Spleen (tissue), 11 donors: ENCODE results near the gene SF3B1. TPM values are rescaled to one million over a fixed set of nuclear protein-coding genes. Genes with fewer than 3 reads are reported as not detected.
"Not testable (repeated sequence)": the region's sequence is repeated elsewhere in the genome, so short reads cannot be mapped to it uniquely, and the experiment has no call there.

Source experiments
- DNase-seq: peaks from one replicate; pipeline ENCODE4 v3.0.0-alpha.2; 2020
- H3K27ac ChIP-seq, 8 donors: fragments of 200-600 bp; sonication (generic) in 7 of 8; 1 replicate in 4 of 8; 2 replicates in 4 of 8; pipeline versions ENCODE4 v1.5.0 to v1.8.0; 2016 to 2021; ENCODE audit warnings: inconsistent platforms in 4 of 8, mild to moderate bottlenecking in 4 of 8, moderate library complexity in 1 of 8
- H3K27me3 ChIP-seq, 7 donors: fragments of 200-600 bp; sonication (generic) in 6 of 7; replicated peaks in 1 of 7; 1 replicate in 4 of 7; 2 replicates in 3 of 7; pipeline versions ENCODE4 v1.5.0 to v1.8.0; 2016 to 2021; ENCODE audit warnings: inconsistent platforms in 3 of 7, mild to moderate bottlenecking in 1 of 7
- H3K36me3 ChIP-seq, 6 donors: fragments of 200-600 bp; sonication (generic) in 5 of 6; 1 replicate in 4 of 6; 2 replicates in 2 of 6; pipeline versions ENCODE4 v1.5.0 to v1.8.0; 2016 to 2021; ENCODE audit warnings: inconsistent platforms in 2 of 6
- H3K4me1 ChIP-seq, 6 donors: fragments of 200-600 bp; sonication (generic) in 5 of 6; 1 replicate in 3 of 6; 2 replicates in 3 of 6; pipeline versions ENCODE4 v1.5.0 to v1.8.0; 2016 to 2021; ENCODE audit warnings: inconsistent platforms in 3 of 6
- H3K4me3 ChIP-seq, 8 donors: fragments of 200-600 bp; sonication (generic) in 7 of 8; 1 replicate in 4 of 8; 2 replicates in 4 of 8; pipeline versions ENCODE4 v1.5.0 to v1.8.0; 2016 to 2021; ENCODE audit warnings: inconsistent platforms in 4 of 8, mild to moderate bottlenecking in 4 of 8, moderate library complexity in 2 of 8
- H3K9me3 ChIP-seq, 8 donors: fragments of 200-600 bp; sonication (generic) in 7 of 8; 1 replicate in 4 of 8; 2 replicates in 4 of 8; pipeline versions ENCODE4 v1.5.0 to v1.8.0; 2016 to 2021; ENCODE audit warnings: inconsistent platforms in 4 of 8
- POLR2A ChIP-seq, 3 donors: fragments of 450-650 bp; IDR thresholded peaks; one replicate each; pipeline ENCODE4 v1.5.1; 2017; ENCODE audit warnings: antibody characterized with exemption in 3 of 3, mild to moderate bottlenecking in 1 of 3
- POLR2AphosphoS5 ChIP-seq, 3 donors: sonication (generic); formaldehyde crosslinking; IDR thresholded peaks; one replicate each; pipeline ENCODE4 v1.5.1; 2017; ENCODE audit warnings: antibody characterized with exemption in 3 of 3
- WGBS, 5 donors: extraction: QIAGEN DNeasy Blood & Tissue Kit in 3 of 5; methylation state at CpG; one replicate each; pipeline versions ENCODE4 v1.1.5 to v1.1.7; 2013 to 2018; 5-methylcytosine and 5-hydroxymethylcytosine counted together
- intact Hi-C: fragments of 100-400 bp; cut with DNase I; formaldehyde crosslinking; loops from one replicate; pipeline ENCODE4 v1.15.0; 2023; ENCODE audit warnings: low total_unique reads
- polyA plus RNA-seq, 3 donors: library from polyadenylated mRNA; stranded (reverse); fragments of 200-250 nt; gene quantifications; one replicate each; pipeline ENCODE4 v1.2.1, GENCODE V29; 2013
- small RNA-seq, 4 donors: library from RNA; depleted of rRNA; stranded (forward); fragments of <200 nt; gene quantifications; one replicate each; pipeline ENCODE3, GENCODE V24; 2016
- total RNA-seq, 7 donors: library from RNA; depleted of rRNA in 3 of 7; stranded (reverse); fragments of >200 nt in 3 of 7; fragmentation: NEBNext Ultra II Directional in 4 of 7; extraction: Animal tissue kit (Norgen Biotek cat#: 25700) in 4 of 7; gene quantifications; one replicate each; pipeline versions ENCODE4 v1.1.0 to v1.2.1, GENCODE V29; 2016 to 2021
- TF ChIP-seq, protein P1 (sequence below), 11 experiments: fragments of 200-600 bp in 7 of 11; fragments of 450-650 bp in 4 of 11; sonication (generic) in 4 of 11; IDR thresholded peaks in 8 of 11; conservative IDR thresholded peaks in 3 of 11; 1 replicate in 7 of 11; 2 replicates in 4 of 11; pipeline versions ENCODE4 v1.4.0 to v1.8.0; 2016 to 2021; ENCODE audit warnings: antibody characterized with exemption in 11 of 11, inconsistent platforms in 4 of 11, mild to moderate bottlenecking in 1 of 11
- donor health status: healthy with polysubstance abuse.
- donor health status: DM: no; HTN: no; CAD: no; lungs with moderate emphysema.
- donor health status: DM: no; HTN: no; CAD: no.
- donor health status: Bipolar disorder and iron deficiency.
- donor health status: healthy.
- donor health status: DM: no; HTN: no; CAD: no.
- donor health status: DM: yes; HTN: yes; CAD: no.

The SF3B1 gene
- total and polyA plus RNA-seq, 10 donors = 256 to 1,150 (median 343) TPM

DNA sequence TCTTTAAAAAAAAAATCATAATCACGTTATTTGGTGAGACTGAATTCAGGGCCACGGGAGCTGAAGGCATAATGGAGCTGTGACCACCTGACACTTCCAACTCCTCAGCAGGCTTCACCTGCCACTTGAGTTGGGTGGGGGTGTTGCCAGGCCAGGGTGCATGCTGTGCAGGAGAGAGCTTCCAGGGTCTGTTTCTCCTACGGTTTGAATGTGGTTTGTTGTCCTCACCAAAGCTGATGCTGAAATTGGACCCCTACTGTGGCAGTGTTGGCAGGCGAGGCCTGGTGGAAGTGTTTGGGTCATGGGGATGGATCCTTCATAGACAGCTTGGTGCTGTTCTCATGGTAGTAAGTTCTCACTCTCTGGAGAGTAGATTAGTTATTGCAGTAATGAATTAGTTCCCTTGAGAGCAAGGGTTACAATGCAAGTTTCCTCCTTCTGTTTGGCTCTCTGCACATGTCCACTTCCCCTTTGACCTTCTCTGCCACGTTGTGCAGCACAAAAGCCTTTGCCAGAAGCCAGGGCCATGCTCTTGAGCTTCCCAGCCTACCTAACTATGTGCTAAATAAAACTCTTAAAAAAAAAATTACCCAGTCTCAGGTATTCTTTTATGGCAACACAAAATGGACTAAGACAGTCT, 86.0 kb downstream of the SF3B1 start:
- Histone ChIP-seq H3K27me3 (no peaks in the 10 kb centered on the region), H3K4me3 (no peak overlapping the region), H3K36me3 (no peaks in the 10 kb centered on the region), H3K4me1 (no peaks in the 10 kb centered on the region), H3K9me3 (no peaks in the 10 kb centered on the region), H3K27ac (no peak overlapping the region)
- TF ChIP-seq POLR2A (IDR thresholded peaks at IDR 0.05) = no peak
- TF ChIP-seq, protein P1, sequence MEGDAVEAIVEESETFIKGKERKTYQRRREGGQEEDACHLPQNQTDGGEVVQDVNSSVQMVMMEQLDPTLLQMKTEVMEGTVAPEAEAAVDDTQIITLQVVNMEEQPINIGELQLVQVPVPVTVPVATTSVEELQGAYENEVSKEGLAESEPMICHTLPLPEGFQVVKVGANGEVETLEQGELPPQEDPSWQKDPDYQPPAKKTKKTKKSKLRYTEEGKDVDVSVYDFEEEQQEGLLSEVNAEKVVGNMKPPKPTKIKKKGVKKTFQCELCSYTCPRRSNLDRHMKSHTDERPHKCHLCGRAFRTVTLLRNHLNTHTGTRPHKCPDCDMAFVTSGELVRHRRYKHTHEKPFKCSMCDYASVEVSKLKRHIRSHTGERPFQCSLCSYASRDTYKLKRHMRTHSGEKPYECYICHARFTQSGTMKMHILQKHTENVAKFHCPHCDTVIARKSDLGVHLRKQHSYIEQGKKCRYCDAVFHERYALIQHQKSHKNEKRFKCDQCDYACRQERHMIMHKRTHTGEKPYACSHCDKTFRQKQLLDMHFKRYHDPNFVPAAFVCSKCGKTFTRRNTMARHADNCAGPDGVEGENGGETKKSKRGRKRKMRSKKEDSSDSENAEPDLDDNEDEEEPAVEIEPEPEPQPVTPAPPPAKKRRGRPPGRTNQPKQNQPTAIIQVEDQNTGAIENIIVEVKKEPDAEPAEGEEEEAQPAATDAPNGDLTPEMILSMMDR (IDR thresholded peaks at IDR 0.05 in 8 of 11, conservative IDR thresholded peaks at IDR 0.05 in 3 of 11) = no peak
- TF ChIP-seq POLR2AphosphoS5 (IDR thresholded peaks at IDR 0.05) = no peak
- DNase-seq = no peak
- intact Hi-C loops = no loop called here
- 59 to 74% (median 60%) methylated on average over 5 of the region's 5 CpGs for WGBS, 5 donors

DNA sequence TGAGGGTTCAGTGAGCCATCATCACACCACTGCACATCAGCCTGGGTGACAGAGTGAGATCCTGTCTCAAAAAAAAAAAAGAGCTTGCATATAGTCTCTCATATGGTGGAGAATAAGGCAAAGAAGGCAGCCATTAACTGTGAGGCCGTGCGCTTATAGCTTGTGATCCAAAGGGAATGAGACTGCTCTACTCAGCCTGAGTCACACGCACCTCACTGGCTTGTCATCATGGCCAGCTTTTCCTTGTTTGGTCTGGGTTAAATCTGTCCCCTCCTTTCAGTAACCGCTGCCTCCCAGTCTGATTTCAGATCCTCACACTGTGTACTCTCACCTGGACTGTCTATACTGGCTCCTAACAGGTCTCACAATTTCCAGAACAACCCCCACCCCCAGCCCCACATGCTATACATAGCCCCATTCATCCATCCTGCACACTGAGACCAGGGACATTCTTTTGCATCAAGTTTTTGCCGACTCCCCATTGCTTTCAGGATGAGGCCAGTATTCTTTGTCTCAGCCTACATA, 88.9 kb downstream of the SF3B1 start:
- 94 to 99% (median 97%) methylated on average over 5 of the region's 5 CpGs for WGBS, 5 donors
- H3K9me3 ChIP-seq = no peaks in the 10 kb centered on the region
- no peak overlapping the region for H3K27ac ChIP-seq
- H3K4me3 ChIP-seq = no peak overlapping the region
- intact Hi-C loops = no loop called here
- no peak for DNase-seq
- TF ChIP-seq POLR2A (IDR thresholded peaks at IDR 0.05) (no peak), POLR2AphosphoS5 (IDR thresholded peaks at IDR 0.05) (no peak)
- TF ChIP-seq, protein P1 (IDR thresholded peaks at IDR 0.05 in 8 of 11, conservative IDR thresholded peaks at IDR 0.05 in 3 of 11) = no peak
- no peaks in the 10 kb centered on the region for H3K36me3 ChIP-seq
- no peaks in the 10 kb centered on the region for H3K4me1 ChIP-seq
- H3K27me3 ChIP-seq = no peaks in the 10 kb centered on the region

DNA sequence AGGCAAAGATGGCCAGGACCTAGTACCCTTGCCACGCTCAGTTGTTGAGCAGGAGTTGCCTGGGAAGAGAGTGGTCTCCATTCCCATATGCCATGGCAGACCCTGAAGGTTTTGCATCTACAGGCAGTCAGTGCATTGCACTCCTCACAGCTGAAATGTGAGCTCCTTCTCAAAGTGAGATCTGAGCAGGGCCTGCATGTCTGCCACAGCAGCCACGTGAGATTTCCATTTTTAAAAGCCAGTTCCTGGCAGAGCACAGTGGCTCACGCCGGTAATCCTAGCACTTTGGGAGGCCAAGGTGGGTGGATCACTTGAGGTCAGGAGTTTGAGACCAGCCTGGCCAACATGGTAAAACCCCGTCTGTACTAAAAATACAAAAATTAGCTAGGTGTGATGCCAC, 90.9 kb downstream of the SF3B1 start:
- DNase-seq, H3K9me3 ChIP-seq, H3K36me3 ChIP-seq, H3K4me1 ChIP-seq, H3K27ac ChIP-seq, H3K4me3 ChIP-seq, intact Hi-C loops, H3K27me3 ChIP-seq: not testable (repeated sequence)
- 72 to 91% (median 89%) methylated on average over 5 of the region's 5 CpGs for WGBS, 5 donors

DNA sequence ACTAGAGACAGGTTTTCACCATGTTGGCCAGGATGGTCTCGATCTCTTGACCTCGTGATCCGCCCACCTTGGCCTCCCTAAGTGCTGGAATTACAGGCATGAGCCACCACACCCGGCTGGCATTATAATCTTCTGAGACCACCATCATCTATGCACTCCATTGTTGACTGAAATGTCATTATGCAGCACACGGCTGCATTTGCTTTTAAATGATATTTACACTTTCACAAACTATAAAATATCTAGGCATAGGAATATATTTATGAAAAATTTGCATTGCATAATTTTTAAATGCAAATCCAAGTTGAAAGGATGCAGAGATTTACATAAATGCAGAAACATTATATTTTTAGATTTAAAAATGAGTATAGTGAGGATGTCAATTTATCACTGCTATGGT, 94.2 kb downstream of the SF3B1 start:
- Histone ChIP-seq H3K36me3 (no peaks in the 10 kb centered on the region), H3K4me1 (peaks cover 0 to 3% (median 0%) of the 10 kb centered on the region in 6 donors), H3K4me3 (no peak overlapping the region), H3K27ac (no peak overlapping the region), H3K27me3 (no peaks in the 10 kb centered on the region), H3K9me3 (no peaks in the 10 kb centered on the region)
- no peak for DNase-seq
- TF ChIP-seq, protein P1 (IDR thresholded peaks at IDR 0.05 in 8 of 11, conservative IDR thresholded peaks at IDR 0.05 in 3 of 11) = no peak
- TF ChIP-seq POLR2A (IDR thresholded peaks at IDR 0.05) (no peak), POLR2AphosphoS5 (IDR thresholded peaks at IDR 0.05) (no peak)
- WGBS, 5 donors = 90 to 97% (median 94%) methylated on average over 5 of the region's 5 CpGs
- intact Hi-C loops = no loop called here

Small RNA genes lying within 50 kb of the gene (small RNA-seq; reads per million reads assigned to genes)
- gene RF00394 (0 reads per million in 4 donors), gene RNU6-1029P (0 reads per million in 4 donors)

Other genes starting within 250 kb of the SF3B1 start
- gene ANKRD44, start 124.2 kb downstream of the SF3B1 start, total RNA-seq = 100 to 1,000 TPM; 108 to 183 (median 145) TPM
- 10 to 100 TPM; 16.0 to 18.5 (median 16.3) TPM for gene ANKRD44, start 124.2 kb downstream of the SF3B1 start, polyA plus RNA-seq
- gene COQ10B, start 18.5 kb upstream of the SF3B1 start, total RNA-seq = 10 to 100 TPM; 24.5 to 34.7 (median 30.1) TPM
- 10 to 100 TPM in 2 of 3 donors, 1 to 10 TPM in 1; 9.3 to 14.7 (median 11.5) TPM for gene COQ10B, start 18.5 kb upstream of the SF3B1 start, polyA plus RNA-seq
- gene HSPD1, start 64.8 kb upstream of the SF3B1 start, total RNA-seq = 100 to 1,000 TPM in 4 of 7 donors, 10 to 100 TPM in 3; 75.2 to 202 (median 100) TPM
- 100 to 1,000 TPM in 2 of 3 donors, 10 to 100 TPM in 1; 93.3 to 159 (median 143) TPM for gene HSPD1, start 64.8 kb upstream of the SF3B1 start, polyA plus RNA-seq
- 10 to 100 TPM; 38.1 to 89.4 (median 46.4) TPM for gene HSPE1, start 65.4 kb upstream of the SF3B1 start, total RNA-seq
- gene HSPE1, start 65.4 kb upstream of the SF3B1 start, polyA plus RNA-seq = 100 to 1,000 TPM in 2 of 3 donors, 10 to 100 TPM in 1; 97.8 to 138 (median 133) TPM
- gene MOB4, start 81.0 kb upstream of the SF3B1 start, total RNA-seq = 10 to 100 TPM; 15.5 to 38.3 (median 23.7) TPM
- 10 to 100 TPM; 17.3 to 27.1 (median 23.8) TPM for gene MOB4, start 81.0 kb upstream of the SF3B1 start, polyA plus RNA-seq
- 10 to 100 TPM in 1 of 7 donors, 1 to 10 TPM in 6; 2.0 to 13.3 (median 3.2) TPM for gene RFTN2, start 240.6 kb upstream of the SF3B1 start, total RNA-seq
- under 1 TPM; 0.52 to 0.93 (median 0.65) TPM for gene RFTN2, start 240.6 kb upstream of the SF3B1 start, polyA plus RNA-seq